Effector memory CD4-positive, alpha-beta T cell (primary cell): ENCODE results near the gene KIAA1217.

Experiments
- DNase-seq, 3 donors: peaks; one replicate each; pipeline ENCODE4 v3.0.0-alpha.2; 2020
- H3K27ac ChIP-seq: 2 replicates; pipeline ENCODE4 v1.7.0; 2013; ENCODE audit warnings: mild to moderate bottlenecking, low read length, moderate library complexity; ENCODE audit not compliant: insufficient read depth, poor library complexity, severe bottlenecking
- H3K27me3 ChIP-seq: replicated peaks from 2 replicates; pipeline ENCODE4 v1.7.0; 2013; ENCODE audit warnings: mild to moderate bottlenecking, low read length; ENCODE audit not compliant: insufficient read depth, control insufficient read depth, poor library complexity, severe bottlenecking
- H3K36me3 ChIP-seq: 2 replicates; pipeline ENCODE4 v1.7.0; 2013; ENCODE audit warnings: mild to moderate bottlenecking, low read length, moderate library complexity; ENCODE audit not compliant: control insufficient read depth, insufficient read depth
- H3K4me1 ChIP-seq: 2 replicates; pipeline ENCODE4 v1.7.0; 2013; ENCODE audit warnings: low read length, mild to moderate bottlenecking; ENCODE audit not compliant: control insufficient read depth, insufficient read depth, poor library complexity, severe bottlenecking
- H3K4me3 ChIP-seq: 2 replicates; pipeline ENCODE4 v1.7.0; 2013; ENCODE audit warnings: low read length, low read depth, mild to moderate bottlenecking; ENCODE audit not compliant: insufficient read depth, poor library complexity, severe bottlenecking
- H3K9me3 ChIP-seq: 2 replicates; pipeline ENCODE4 v1.7.0; 2013; ENCODE audit warnings: mild to moderate bottlenecking, low read length, moderate library complexity; ENCODE audit not compliant: control insufficient read depth

KIAA1217 gene

GRCh38 chr10:24255115-24255880, 46.4 kb downstream of the KIAA1217 start:
- Histone ChIP-seq H3K27ac (no peak overlapping the region), H3K9me3 (no peaks in the 10 kb centered on the region), H3K4me3 (no peak overlapping the region), H3K27me3 (no peaks in the 10 kb centered on the region), H3K4me1 (no peaks in the 10 kb centered on the region), H3K36me3 (no peaks in the 10 kb centered on the region)
- no peak for DNase-seq

- no peak for DNase-seq
- Histone ChIP-seq H3K4me3 (no peak overlapping the region), H3K9me3 (no peaks in the 10 kb centered on the region), H3K27ac (no peak overlapping the region), H3K36me3 (no peaks in the 10 kb centered on the region), H3K27me3 (no peaks in the 10 kb centered on the region), H3K4me1 (no peaks in the 10 kb centered on the region)
Observed at GRCh38 chr10:24255881-24256311, 47.0 kb downstream of the KIAA1217 start.

GRCh38 chr10:24256619-24257107, 47.7 kb downstream of the KIAA1217 start:
- H3K4me3 ChIP-seq = no peak overlapping the region
- H3K27me3 ChIP-seq = no peaks in the 10 kb centered on the region
- no peaks in the 10 kb centered on the region for H3K9me3 ChIP-seq
- H3K4me1 ChIP-seq = no peaks in the 10 kb centered on the region
- no peaks in the 10 kb centered on the region for H3K36me3 ChIP-seq
- H3K27ac ChIP-seq = no peak overlapping the region
- no peak for DNase-seq

- no peak for DNase-seq
- Histone ChIP-seq H3K27ac (no peak overlapping the region), H3K9me3 (no peaks in the 10 kb centered on the region), H3K36me3 (no peaks in the 10 kb centered on the region), H3K27me3 (no peaks in the 10 kb centered on the region), H3K4me1 (no peaks in the 10 kb centered on the region), H3K4me3 (no peak overlapping the region)
Observed at GRCh38 chr10:24257588-24257987, 48.6 kb downstream of the KIAA1217 start.

DNA sequence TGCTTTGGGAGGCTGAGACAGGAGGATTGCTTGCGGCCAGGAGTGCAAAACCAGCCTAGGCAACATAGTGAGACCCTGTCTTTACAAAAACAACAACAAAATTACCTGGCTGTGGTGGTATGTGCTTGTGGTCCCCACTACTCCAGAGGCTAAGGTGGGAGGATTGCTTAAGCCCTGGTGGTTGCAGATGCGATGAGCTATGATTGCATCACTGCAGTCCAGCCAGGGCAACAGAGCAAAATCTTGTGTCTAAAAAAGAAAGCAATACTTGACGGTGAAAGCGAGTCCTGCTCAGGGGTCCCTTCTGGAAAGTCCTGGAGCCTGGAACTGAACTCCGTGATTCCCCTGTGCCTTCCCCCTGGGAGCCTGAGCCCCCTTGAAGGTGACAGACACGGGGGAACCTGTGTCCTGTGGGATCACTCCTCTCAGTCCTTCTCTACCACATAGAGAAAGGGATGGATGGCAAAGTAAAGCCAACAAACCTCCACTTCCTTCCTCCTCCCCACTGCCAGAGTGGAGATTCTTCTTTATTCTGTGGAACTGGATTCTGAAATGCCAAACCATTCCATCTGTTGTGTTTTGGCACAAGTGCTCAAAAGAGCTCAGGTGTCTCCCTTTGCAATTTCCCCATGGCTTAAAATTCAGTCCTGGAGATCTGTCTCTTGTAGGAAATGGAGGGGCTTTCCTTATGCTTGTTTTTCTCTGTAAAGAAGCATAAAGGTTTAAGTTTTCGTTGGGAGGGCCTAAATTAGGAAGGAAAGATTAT, 50.6 kb downstream of the KIAA1217 start:
- Histone ChIP-seq H3K4me1 (no peaks in the 10 kb centered on the region), H3K27ac (no peak overlapping the region), H3K27me3 (no peaks in the 10 kb centered on the region), H3K36me3 (no peaks in the 10 kb centered on the region), H3K4me3 (no peak overlapping the region), H3K9me3 (no peaks in the 10 kb centered on the region)
- DNase-seq = no peak

DNA sequence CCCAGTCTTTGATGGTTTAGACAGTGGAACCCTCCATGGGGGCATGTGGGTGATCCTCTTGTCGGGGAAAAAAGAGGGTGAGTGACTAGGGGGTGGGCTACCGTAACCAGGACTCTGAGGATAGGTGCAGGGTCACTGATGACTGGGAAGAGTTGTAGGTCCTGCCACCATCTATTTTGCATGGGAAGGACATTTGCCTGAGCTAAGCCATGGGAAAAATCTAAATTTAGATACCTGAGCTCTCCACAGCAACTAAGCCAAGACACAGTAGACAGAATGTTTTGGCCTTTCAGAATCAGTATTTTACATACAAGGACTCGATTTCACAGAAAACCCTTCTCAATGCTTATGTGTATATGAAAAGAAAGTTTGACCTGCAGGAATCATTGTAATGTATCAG, 52.7 kb downstream of the KIAA1217 start:
- Histone ChIP-seq H3K36me3 (no peaks in the 10 kb centered on the region), H3K9me3 (no peaks in the 10 kb centered on the region), H3K4me3 (no peak overlapping the region), H3K27ac (no peak overlapping the region), H3K27me3 (no peaks in the 10 kb centered on the region), H3K4me1 (no peaks in the 10 kb centered on the region)
- no peak for DNase-seq

DNA sequence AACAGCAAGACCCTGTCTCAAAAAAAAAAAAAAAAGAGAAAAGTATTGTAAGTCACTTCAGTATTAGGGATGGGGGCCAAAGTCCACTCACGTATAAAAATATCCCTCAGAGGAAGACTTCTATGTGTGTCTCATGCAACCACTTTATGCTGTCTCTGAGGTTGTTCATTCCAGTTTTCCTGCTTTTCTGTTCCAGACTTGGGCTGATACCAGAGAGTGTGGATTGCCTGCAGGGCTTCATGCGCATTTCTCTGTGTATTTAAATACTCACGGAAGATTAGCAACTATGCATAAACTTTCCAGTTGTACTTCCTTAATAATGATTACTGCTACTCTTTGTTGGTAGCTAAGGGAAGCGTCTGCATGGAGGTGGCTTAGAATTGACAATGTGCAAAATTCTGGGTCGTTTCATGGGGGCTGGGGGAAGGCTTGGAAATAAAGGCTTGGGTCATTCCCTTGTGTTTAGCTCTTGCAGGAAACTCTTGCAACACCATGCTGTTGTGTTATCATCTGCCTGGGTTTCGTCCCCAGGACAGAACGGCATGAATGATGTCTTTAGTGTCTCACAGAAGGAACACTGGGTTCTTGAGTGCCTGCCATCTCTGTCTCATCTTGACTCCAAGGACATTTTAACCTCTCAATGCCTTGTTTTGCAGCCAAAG, 54.1 kb downstream of the KIAA1217 start:
- Histone ChIP-seq H3K9me3 (no peaks in the 10 kb centered on the region), H3K36me3 (no peaks in the 10 kb centered on the region), H3K27ac (no peak overlapping the region), H3K27me3 (no peaks in the 10 kb centered on the region), H3K4me1 (no peaks in the 10 kb centered on the region), H3K4me3 (no peak overlapping the region)
- DNase-seq = no peak

GRCh38 chr10:24269476-24269875, 60.5 kb downstream of the KIAA1217 start:
- DNase-seq = no peak
- H3K27ac ChIP-seq = no peak overlapping the region
- H3K27me3 ChIP-seq = no peaks in the 10 kb centered on the region
- H3K9me3 ChIP-seq = no peaks in the 10 kb centered on the region
- H3K36me3 ChIP-seq = no peaks in the 10 kb centered on the region
- no peaks in the 10 kb centered on the region for H3K4me1 ChIP-seq
- H3K4me3 ChIP-seq = no peak overlapping the region

DNA sequence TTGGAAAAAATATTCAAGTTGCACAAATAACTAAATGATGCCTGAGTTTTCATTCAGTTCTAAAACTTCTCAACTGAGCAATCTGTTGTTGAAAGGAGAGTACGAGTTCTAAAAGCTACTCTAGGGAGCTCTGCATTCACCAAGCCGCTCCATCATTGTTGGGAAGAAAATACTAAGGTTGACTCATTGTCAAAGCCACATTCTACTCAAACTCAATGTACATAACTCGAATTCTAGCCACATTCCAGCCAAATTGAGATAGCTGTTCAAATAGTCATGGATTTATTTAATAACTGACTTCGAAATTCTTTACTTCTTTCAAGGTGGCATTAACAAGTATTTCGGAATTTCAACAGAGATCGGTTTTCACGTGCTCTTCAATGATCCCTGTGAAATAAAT, 63.4 kb downstream of the KIAA1217 start:
- no peaks in the 10 kb centered on the region for H3K4me1 ChIP-seq
- no peak overlapping the region for H3K4me3 ChIP-seq
- H3K27me3 ChIP-seq = no peaks in the 10 kb centered on the region
- H3K9me3 ChIP-seq = no peaks in the 10 kb centered on the region
- no peak overlapping the region for H3K27ac ChIP-seq
- no peak for DNase-seq
- H3K36me3 ChIP-seq = no peaks in the 10 kb centered on the region

- no peak for DNase-seq
- Histone ChIP-seq H3K9me3 (no peaks in the 10 kb centered on the region), H3K27me3 (no peaks in the 10 kb centered on the region), H3K4me3 (no peak overlapping the region), H3K27ac (no peak overlapping the region), H3K4me1 (no peaks in the 10 kb centered on the region), H3K36me3 (no peaks in the 10 kb centered on the region)
Observed at GRCh38 chr10:24277277-24277676, 68.3 kb downstream of the KIAA1217 start.
